HG03571 (cell line): ENCODE results near the gene KLF5.
"Not testable (repeated sequence)": the region's sequence is repeated elsewhere in the genome, so short reads cannot be mapped to it uniquely, and the experiment has no call there.

Experiments
- ATAC-seq: cut with Tn5 transposase; IDR thresholded peaks from one replicate; pipeline ENCODE4 v1.9.1; 2021; ENCODE audit not compliant: unreplicated experiment

KLF5 gene

GRCh38 chr13:73082895-73083294 lies 24.1 kb downstream of the KLF5 start:
- ATAC-seq = no peak

DNA sequence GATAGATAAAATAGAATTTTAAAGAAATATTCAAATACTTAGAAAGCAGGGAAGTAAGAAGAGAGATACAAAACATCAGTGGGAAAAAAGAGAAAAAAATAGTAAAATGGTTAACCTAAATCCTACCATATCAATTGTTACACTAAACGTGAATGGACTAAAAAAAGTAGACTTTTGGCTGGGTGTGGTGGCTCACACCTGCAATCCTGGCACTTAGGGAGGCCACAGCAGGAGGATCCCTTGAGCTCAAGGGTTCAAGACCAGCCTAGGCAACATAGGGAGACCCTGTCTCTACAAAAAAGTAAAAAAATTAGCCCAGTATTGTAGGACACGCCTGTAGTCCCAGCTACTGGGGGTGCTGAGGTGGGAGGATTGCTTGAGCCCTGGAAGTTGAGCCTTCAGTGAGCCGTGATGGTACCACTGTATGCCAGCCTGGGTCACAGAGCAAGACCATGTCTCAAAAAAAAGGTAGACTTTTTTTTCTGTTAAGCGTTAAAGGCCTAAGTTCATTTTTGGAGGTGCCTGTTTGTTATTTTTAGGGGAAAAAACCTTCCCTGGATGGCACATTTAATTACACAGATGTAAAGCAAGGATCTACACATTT lies 29.6 kb downstream of the KLF5 start:
- ATAC-seq = no peak

GRCh38 chr13:73089213-73089612 lies 30.4 kb downstream of the KLF5 start:
- ATAC-seq = no peak

DNA sequence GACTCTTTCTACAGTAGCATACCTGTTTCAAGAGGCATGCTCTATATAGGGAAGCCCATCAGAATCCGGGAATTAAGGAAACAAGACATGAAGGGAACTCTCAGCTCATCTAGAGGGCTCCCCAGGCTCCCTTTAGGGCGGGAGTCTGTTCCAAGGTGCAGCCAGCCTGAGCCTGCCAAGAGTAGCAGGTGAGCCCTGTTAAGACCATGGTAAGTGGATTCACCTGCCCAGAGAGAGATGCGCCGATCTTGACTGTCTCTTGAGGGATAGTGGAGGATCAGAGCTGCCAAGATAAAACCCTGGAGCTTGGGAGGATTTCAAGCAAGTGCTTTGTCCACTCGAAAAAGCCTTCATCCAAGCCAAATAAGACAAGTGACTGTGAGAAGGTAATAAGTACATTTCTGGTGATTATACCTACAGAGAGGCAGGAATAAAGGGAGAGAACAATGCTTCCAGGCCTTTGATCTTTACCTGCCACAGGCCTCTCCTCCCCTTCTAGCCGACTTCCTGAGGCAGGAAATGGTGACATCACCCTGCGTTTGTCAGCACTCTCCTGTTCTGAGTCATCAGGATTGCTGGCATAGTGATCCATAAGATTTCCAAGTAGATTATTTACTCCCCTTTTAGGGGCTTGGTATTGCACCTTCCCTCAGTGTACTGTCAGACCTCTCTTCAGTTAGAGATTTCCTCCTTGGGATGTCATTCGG lies 31.5 kb downstream of the KLF5 start:
- ATAC-seq = peak; percentile 57

DNA sequence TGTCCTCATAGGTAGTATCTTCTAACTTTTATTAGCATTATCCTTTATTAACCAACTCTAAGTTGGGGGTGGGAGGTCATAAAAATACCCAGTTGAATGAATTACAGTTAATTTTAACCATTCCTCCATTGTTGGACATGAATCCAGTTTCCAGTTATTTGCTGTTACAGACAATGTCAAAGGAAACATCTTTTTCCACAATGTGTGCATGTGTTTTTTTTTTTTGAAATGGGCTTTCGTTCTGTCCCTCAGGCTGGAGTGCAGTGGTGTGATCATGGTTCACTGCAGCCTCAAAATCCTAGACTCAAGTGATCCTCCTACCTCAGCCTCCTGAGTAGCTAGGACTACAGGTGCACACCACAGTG lies 32.0 kb downstream of the KLF5 start:
- no peak for ATAC-seq

DNA sequence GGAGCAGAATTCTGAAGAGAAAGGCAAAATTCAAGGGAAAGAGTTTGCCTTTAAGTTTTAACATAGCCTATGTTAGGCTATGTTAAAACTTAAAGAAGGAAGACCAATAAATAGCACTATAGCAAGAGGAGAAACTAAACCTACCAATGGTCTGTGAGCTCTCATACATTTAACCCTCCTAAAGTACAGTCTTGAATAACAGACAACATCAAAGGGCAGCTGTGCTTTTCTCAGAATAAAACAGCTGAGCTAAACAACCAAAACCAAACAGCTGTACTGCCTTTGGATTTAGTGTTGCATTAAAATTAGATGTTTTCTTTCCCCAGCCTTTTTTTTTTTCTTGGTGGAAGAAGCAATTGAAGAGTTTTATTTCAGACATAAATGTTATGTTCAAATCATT lies 34.0 kb downstream of the KLF5 start:
- ATAC-seq = no peak

DNA sequence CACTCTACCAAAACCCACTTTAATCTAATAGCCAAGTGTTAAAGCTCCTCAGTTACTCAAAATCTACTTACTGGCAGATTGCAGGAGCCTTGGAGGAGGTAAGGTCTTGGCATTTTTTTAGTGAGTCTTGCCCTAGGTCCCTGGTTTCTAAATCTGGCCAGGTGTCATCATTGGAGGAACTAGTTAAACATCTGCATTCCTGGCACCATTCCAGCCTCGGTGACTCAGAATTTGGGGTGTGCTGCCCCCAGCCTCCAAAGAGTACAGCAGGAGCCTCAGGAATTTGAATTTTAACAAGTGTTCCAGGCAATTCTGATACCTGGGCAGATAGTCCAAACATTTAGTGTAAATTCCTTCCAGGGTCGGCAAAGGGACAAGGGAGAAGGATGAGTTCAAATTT lies 37.4 kb downstream of the KLF5 start:
- no peak for ATAC-seq

DNA sequence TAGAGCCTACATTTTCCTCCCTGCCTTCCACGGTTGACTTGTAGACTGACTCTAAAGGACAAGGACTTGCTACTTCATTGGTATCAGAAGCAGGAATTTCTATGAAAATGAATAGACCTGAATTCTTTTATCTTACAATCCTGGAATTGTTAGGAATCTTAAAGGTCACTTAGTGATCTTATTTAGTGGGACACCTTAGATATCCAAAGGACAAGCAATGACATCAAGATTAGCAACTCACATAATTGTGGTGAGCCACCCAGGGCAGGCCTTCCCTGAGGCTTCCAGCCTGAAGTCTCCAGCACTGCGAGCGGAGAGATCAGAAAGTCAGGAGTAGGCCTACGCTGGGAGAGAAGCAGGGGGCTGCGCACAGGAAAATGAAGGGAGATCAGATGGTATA lies 37.8 kb downstream of the KLF5 start:
- ATAC-seq = no peak

DNA sequence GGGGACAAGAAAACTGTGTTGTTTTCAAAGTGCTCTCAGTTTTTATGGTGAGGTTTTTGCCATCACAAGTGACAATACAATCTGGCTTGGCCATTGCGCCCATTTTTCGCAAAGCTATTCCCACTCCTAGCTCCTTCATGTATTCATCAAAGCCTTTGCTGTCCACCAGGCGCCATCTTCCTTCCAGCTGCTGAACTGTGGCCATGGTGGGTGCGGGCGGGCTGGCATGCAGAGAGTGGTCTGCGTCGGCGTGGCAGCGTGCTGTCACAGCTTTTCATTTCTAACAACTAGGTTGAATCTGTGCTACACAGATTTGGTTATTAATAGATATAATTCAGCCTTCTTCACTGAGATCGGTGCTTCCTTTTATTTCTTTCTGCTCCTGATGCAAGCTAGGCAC lies 42.0 kb downstream of the KLF5 start:
- ATAC-seq = not testable (repeated sequence)

GRCh38 chr13:73101351-73102007 lies 42.7 kb downstream of the KLF5 start:
- ATAC-seq = no peak

DNA sequence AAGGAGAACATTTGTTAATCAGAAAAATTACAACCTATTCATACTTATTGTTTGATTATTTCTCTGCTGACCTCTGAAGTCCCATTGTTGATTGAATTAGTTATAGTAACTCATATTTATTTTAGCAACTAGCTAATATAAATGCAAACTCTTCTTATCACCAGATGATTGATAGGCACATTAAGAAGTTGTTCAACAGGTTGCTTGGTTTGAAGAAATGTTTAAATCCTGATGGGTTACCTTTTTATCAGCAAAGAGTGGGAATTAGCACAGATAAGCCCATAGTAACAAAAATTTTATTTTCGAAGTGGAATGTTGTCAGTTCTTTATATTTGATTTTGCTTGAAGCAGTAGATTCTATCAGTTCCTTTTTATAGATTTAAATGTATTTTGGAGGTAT lies 44.4 kb downstream of the KLF5 start:
- no peak for ATAC-seq

DNA sequence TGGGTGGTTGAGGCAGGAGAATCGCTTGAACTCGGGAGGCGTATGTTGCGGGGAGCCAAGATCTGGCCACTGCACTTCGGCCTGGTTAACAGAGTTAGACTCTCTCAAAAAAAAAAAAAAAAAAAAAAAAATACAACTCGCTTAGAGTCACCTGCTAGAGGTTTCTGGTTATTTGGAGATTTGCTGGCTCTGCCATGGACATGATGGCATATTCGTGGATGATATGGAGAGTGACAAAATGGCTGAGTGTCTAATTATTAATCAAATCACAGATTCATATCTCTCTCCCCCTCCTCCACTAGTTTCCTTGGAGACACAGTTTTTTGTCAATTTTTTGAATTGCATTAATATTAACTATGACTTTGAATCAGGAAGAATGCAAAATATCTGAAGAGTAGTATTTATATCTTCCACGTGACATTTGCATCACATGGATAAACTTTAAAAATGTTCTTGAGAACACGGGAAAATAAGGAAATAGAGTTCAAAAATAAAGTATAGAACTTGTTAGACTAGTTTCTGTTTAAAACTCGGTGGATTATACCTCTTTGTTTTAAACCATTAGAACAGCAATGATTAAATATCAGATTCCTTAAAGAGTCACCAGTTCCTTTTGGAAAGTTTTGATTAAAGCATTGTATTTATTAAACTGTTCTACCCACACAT lies 47.8 kb downstream of the KLF5 start:
- no peak for ATAC-seq

DNA sequence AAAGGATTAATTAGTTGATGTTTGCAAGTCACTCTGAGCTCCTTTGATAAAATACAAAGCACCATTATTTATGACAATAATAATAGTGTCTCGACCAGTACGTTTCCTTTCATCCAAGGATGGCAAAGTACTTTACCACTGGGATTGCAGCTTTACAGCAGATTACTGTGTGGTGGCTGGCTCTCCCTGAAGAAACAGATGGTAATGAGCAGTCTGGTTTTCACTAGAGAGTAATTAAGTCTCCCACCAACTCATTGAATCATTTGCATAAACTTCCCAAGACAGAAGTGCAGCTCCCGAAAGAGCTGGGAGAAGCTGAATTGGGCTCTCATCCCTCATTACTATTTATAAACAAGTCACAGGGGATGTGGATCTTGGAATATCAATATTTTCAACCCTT lies 48.7 kb downstream of the KLF5 start:
- ATAC-seq = no peak

DNA sequence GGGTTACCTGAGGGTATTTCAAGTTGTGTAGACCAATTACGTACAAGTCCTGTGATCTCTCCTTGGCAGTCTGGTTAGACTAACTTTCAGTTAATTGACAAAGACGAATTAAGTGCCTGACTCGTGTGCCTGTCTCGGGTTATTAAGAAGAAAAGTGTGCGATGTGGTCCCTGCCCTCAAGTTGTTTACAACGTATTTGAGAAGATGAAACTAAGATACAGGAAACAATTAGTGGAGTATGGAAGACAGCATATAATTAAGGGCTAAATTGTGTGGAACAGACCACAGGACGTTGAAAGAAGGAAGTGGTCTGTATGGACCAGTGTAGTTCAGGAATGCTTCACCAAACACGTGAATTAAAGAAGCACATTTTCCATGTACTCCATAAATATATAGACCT lies 49.2 kb downstream of the KLF5 start:
- no peak for ATAC-seq

- no peak for ATAC-seq
Observed at GRCh38 chr13:73109288-73109899, 50.6 kb downstream of the KLF5 start.

DNA sequence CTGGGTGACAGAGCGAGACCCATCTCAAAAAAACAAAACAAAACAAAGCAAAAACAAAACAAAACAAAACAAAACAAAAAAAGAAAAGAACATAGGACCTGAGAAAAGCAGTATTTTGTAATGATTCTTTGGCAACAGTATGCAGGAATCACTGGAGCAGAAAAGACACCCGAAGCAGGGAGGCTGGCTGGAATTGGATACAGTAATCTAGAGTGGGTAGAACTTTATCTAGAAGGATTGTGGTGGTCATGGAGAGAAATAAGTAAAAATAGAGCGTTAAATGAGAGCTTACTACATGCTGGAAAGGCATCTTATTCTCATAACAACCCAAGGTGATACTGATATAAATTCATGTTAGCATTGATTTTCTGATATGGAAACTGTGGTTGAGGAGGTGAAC lies 51.2 kb downstream of the KLF5 start:
- ATAC-seq = no peak

GRCh38 chr13:73110814-73111213 lies 52.0 kb downstream of the KLF5 start:
- no peak for ATAC-seq

GRCh38 chr13:73111331-73111730 lies 52.5 kb downstream of the KLF5 start:
- no peak for ATAC-seq

DNA sequence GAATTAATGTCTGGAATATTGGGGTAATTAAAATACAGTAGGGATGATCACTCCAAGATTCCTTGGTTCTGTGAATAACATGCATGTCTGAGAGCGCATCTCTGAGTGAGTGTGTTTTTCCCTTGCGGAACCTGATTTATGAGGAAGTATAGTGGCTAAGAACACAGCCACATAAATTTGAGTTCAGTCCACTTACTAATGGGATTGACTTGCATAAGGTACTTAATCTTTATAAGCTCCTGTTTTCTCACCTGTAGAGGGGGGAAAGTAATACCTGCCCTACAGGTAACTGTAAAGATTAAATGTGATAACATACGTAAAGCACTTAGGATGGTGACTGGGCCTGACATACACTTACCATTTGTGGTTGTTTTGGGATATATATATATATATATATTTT lies 60.8 kb downstream of the KLF5 start:
- no peak for ATAC-seq
